ENCODE measurements around the gene PRRT4. TPM values are rescaled to one million over a fixed set of nuclear protein-coding genes. Genes with fewer than 3 reads are reported as not detected.

PRRT4 gene
- total RNA-seq, 1 donor from 2014 or later: not detected

DNA sequence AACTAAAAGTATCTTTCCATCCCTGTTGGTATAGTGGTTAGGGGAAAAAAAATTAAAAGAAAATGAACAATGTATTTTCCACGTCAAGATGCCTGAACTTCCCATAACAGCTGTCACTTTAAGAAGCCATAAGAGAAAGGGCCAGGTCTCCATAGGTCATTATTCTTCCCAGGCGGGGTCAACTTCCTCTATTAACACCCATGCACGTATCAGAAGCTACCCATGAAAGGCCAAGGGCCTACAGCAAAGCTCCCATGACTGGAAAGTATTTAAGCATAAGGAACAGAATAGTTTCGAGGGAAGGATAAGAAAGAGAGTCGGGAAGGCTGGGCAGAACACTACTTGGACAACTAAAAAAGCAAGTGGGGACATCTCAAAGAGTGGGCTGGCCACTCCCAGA lies 57.8 kb downstream of the PRRT4 start:
- intact Hi-C loops (cut with micrococcal nuclease): no loop called here

DNA sequence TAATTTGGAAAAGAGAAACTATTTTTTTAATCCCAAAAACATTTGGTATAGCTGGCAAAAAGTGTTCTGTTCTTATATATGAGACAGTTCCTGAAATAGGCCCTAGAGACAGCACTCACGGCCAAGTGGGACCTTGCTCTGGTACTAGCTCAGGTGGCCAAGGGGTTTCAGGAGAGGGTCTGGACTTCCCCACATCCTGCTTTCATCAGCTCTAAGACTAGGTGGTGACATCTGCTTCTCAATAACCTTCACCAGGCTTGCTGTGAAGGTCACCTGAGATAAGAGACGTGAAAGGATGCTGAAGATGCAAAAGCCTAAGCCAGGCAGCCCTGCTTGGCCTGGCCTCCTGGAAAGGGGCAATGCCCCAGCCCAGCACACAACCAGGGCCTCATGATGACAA lies 58.4 kb downstream of the PRRT4 start:
- intact Hi-C loops (cut with micrococcal nuclease): no loop called here

GRCh38 chr7:128302139-128302538 lies 59.4 kb downstream of the PRRT4 start:
- intact Hi-C loops (cut with micrococcal nuclease): no loop called here

Other genes with a start within 250 kb of the PRRT4 start
- gene LEP, start 120.4 kb downstream of the PRRT4 start, total RNA-seq: not detected in 2 replicates
- gene RBM28, start 17.8 kb downstream of the PRRT4 start, total RNA-seq: 43.8 and 46.3 TPM in 2 replicates
- 63.2 and 66.6 TPM in 2 replicates for gene IMPDH1, start 48.3 kb upstream of the PRRT4 start, total RNA-seq
- gene HILPDA, start 94.2 kb upstream of the PRRT4 start, total RNA-seq: 8.1 and 10.4 TPM in 2 replicates
- gene METTL2B, start 115.1 kb upstream of the PRRT4 start, total RNA-seq: 36.6 and 39.6 TPM in 2 replicates

Data from T-helper 1 cell treated with Interleukin-12 subunit alpha and Interleukin-12 subunit beta and Interleukin-4 antibody, amounts not matched to agents 30 ng/mL and 1 ng/mL, for 36 hours (primary cell).